ENCODE results near the gene CLCN3. TPM values are rescaled to one million over a fixed set of nuclear protein-coding genes. Genes with fewer than 3 reads are reported as not detected.

The CLCN3 gene
- total and polyA plus RNA-seq, 2 of the 13 experiments (the other 11 are each of a cell fraction or from before 2014, with no cell fraction given) = 13.6 to 23.7 TPM

- TF ChIP-seq POLR2G (IDR thresholded peaks at IDR 0.05; ENCODE audit: low read depth, low read length) (peak; percentile 93), POGK (CRISPR knock-in tag; conservative IDR thresholded peaks at IDR 0.05) (no peak; the same call in 1 of the 2 replicates), AHR (CRISPR knock-in tag; IDR thresholded peaks at IDR 0.05) (0 out of 2 replicates have a peak, but pooled peaks have one; percentile 58), NR3C1 (CRISPR knock-in tag; IDR thresholded peaks at IDR 0.05) (no peak), ZBTB21 (CRISPR knock-in tag; IDR thresholded peaks at IDR 0.05) (peak; percentile 88), RARA (CRISPR knock-in tag; IDR thresholded peaks at IDR 0.05) (0 out of 2 replicates have a peak, but pooled peaks have one; percentile 30), ATF2 (CRISPR knock-in tag; IDR thresholded peaks at IDR 0.05) (peak; percentile 86; the same call in 1 of the 2 replicates), TERF1 (CRISPR knock-in tag; IDR thresholded peaks at IDR 0.05) (no peak), ZNF782 (CRISPR knock-in tag; IDR thresholded peaks at IDR 0.05; ENCODE audit: borderline replicate concordance) (peak; percentile 56; the same call in 1 of the 2 replicates), SOX6 (IDR thresholded peaks at IDR 0.05) (no peak), SOX6 (CRISPR knock-in tag; IDR thresholded peaks at IDR 0.05) (peak; percentile 55), IKZF5 (CRISPR knock-in tag; IDR thresholded peaks at IDR 0.05) (peak; percentile 31; the same call in 1 of the 2 replicates), NFKB2 (CRISPR knock-in tag; IDR thresholded peaks at IDR 0.05; ENCODE audit: borderline replicate concordance) (peak; percentile 85; the same call in 1 of the 2 replicates), RBM39 (IDR thresholded peaks at IDR 0.05; ENCODE audit: low read depth, low read length, poor library complexity, severe bottlenecking) (peak; percentile 36), ZNF746 (CRISPR knock-in tag; IDR thresholded peaks at IDR 0.05) (0 out of 2 replicates have a peak, but pooled peaks have one; percentile 55), STAT6 (CRISPR knock-in tag; IDR thresholded peaks at IDR 0.05; ENCODE audit: borderline replicate concordance) (no peak), THAP11 (CRISPR knock-in tag; IDR thresholded peaks at IDR 0.05) (peak; percentile 73), MLLT10 (CRISPR knock-in tag; IDR thresholded peaks at IDR 0.05) (no peak), ZNF777 (CRISPR knock-in tag; IDR thresholded peaks at IDR 0.05) (peak; percentile 88), SMYD3 (CRISPR knock-in tag; IDR thresholded peaks at IDR 0.05) (0 out of 2 replicates have a peak, but pooled peaks have one; percentile 82), ZNF776 (CRISPR knock-in tag; IDR thresholded peaks at IDR 0.05) (no peak)
These were observed 8.1 kb upstream of the CLCN3 start, which contains the start of gene NEK1 (continued) for GRCh38 chr4:169611991-169612870.

Data from HepG2 (cell line).